K562 (cell line): ENCODE data around the gene ZNF584. TPM values are rescaled to one million over a fixed set of nuclear protein-coding genes. Genes with fewer than 3 reads are reported as not detected.

Experiments used
- BACH1 ChIP-seq: fragments of 200-800 bp; sonication (Bioruptor generic); IDR thresholded peaks from 2 replicates; pipeline ENCODE4 v1.6.1; 2016; ENCODE audit warnings: missing genetic modification characterization, missing compliant biosample characterization
- CXXC5 ChIP-seq: fragments of 250-450 bp; sonication (Bioruptor Pico); IDR thresholded peaks from 2 replicates; pipeline ENCODE4 v1.8.0; 2022; ENCODE audit warnings: inconsistent platforms, mild to moderate bottlenecking, moderate library complexity
- EGR1 ChIP-seq: fragments of 450-650 bp; conservative IDR thresholded peaks from 2 replicates; pipeline ENCODE4 v1.6.1; 2017; ENCODE audit warnings: mild to moderate bottlenecking
- EP300 ChIP-seq: IDR thresholded peaks from 2 replicates; pipeline ENCODE4 v1.6.1; 2012; ENCODE audit warnings: low read length, improper control_type of control experiment
- FOS ChIP-seq: IDR thresholded peaks from 3 replicates; pipeline ENCODE4 v1.6.1; 2011; ENCODE audit not compliant: insufficient read length; ENCODE audit errors: extremely low read depth
- GABPB1 ChIP-seq: sonication (generic); formaldehyde crosslinking; IDR thresholded peaks from 2 replicates; pipeline ENCODE4 v1.8.0; 2022; ENCODE audit warnings: mild to moderate bottlenecking, missing genetic modification reagents
- HCFC1 ChIP-seq: IDR thresholded peaks from 2 replicates; pipeline ENCODE4 v1.6.1; 2012; ENCODE audit warnings: low read depth, low read length, improper control_type of control experiment
- KAT7 ChIP-seq: sonication (generic); formaldehyde crosslinking; IDR thresholded peaks from 2 replicates; pipeline ENCODE4 v1.8.0; 2022; ENCODE audit warnings: missing genetic modification reagents, mild to moderate bottlenecking, borderline replicate concordance
- KDM4B ChIP-seq, 2 experiments: fragments of 450-650 bp in 1 of 2; sonication (generic) in 1 of 2; IDR thresholded peaks; 2 replicates each; pipeline ENCODE4 v1.6.1; 2016 to 2017; ENCODE audit warnings: borderline replicate concordance in 2 of 2, antibody characterized with exemption in 1 of 2, low read depth in 1 of 2, mild to moderate bottlenecking in 1 of 2
- NCOA6 ChIP-seq: fragments of 450-650 bp; IDR thresholded peaks from 2 replicates; pipeline ENCODE4 v1.6.1; 2017; ENCODE audit warnings: mild to moderate bottlenecking
- PBX2 ChIP-seq, 2 experiments: IDR thresholded peaks in 1 of 2; conservative IDR thresholded peaks in 1 of 2; 2 replicates each; pipeline ENCODE4 v1.6.1; 2016; ENCODE audit warnings: low read depth in 2 of 2, mild to moderate bottlenecking in 1 of 2, missing compliant biosample characterization in 1 of 2, missing genetic modification characterization in 1 of 2, moderate library complexity in 1 of 2
- POLR2AphosphoS2 ChIP-seq: IDR thresholded peaks from 2 replicates; pipeline ENCODE4 v1.6.1; 2012; ENCODE audit warnings: low read length, improper control_type of control experiment
- RBM25 ChIP-seq: fragments of 200-400 bp; formaldehyde crosslinking; IDR thresholded peaks from 2 replicates; pipeline ENCODE4 v1.6.1; 2018; ENCODE audit warnings: low read length, low read depth, moderate library complexity; ENCODE audit not compliant: severe bottlenecking
- SAP30 ChIP-seq: fragments of 200-600 bp; sonication (generic); IDR thresholded peaks from 2 replicates; pipeline ENCODE4 v1.6.1; 2012; ENCODE audit warnings: borderline replicate concordance, low read depth, mild to moderate bottlenecking, moderate library complexity, low read length, control low read depth, inconsistent platforms; ENCODE audit not compliant: insufficient read depth, poor library complexity, severe bottlenecking
- SIRT6 ChIP-seq: IDR thresholded peaks from one replicate; pipeline ENCODE4 v1.6.1; 2012; ENCODE audit warnings: low read depth, mild to moderate bottlenecking, control low read depth, inconsistent platforms, low read length, moderate library complexity
- USF2 ChIP-seq: sonication (generic); formaldehyde crosslinking; IDR thresholded peaks from 2 replicates; pipeline ENCODE4 v1.5.0; 2020; ENCODE audit warnings: missing genetic modification reagents
- ZBTB49 ChIP-seq: sonication (generic); formaldehyde crosslinking; IDR thresholded peaks from 2 replicates; pipeline ENCODE4 v1.8.0; 2022; ENCODE audit warnings: missing genetic modification reagents, mild to moderate bottlenecking, borderline replicate concordance
- polyA plus RNA-seq, 8 experiments: library from polyadenylated mRNA; depleted of rRNA in 4 of 8; stranded (reverse) in 5 of 8; unstranded in 3 of 8; fragments of >200 nt; fragmentation: Nextera tagmentation in 2 of 8; fragmentation: Illumina TruSeq in 1 of 8; extraction: Ambion mirVana in 2 of 8; extraction: Trizol in 1 of 8; gene quantifications; 2 replicates each; pipeline versions ENCODE4 v1.2.1 to v1.2.3, GENCODE V29; 2011 to 2014; ENCODE audit warnings: inconsistent platforms in 1 of 8, missing spikeins in 1 of 8
- total RNA-seq, 7 experiments: library from RNA; depleted of rRNA in 6 of 7; stranded (reverse); fragments of >200 nt in 6 of 7; fragmentation: Illumina TruSeq in 2 of 7; extraction: Trizol in 2 of 7; gene quantifications; 2 replicates each; pipeline versions ENCODE4 v1.2.1 to v1.2.3, GENCODE V29; 2011 to 2021; ENCODE audit warnings: low replicate concordance in 1 of 7
- TF ChIP-seq, protein P1 (sequence below), 2 experiments: IDR thresholded peaks; 2 replicates each; pipeline ENCODE4 v1.6.1; 2011; ENCODE audit warnings: borderline replicate concordance in 1 of 2, control low read depth in 1 of 2, low read depth in 1 of 2, low read length in 1 of 2, mild to moderate bottlenecking in 1 of 2, mixed read lengths in 1 of 2, moderate library complexity in 1 of 2; ENCODE audit not compliant: insufficient read depth in 1 of 2, insufficient read length in 1 of 2, poor library complexity in 1 of 2, severe bottlenecking in 1 of 2; ENCODE audit errors: extremely low read depth in 1 of 2

Gene ZNF584
- total and polyA plus RNA-seq, 9 of the 15 experiments (the other 6 are each of a cell fraction or from before 2014, with no cell fraction given): 5.8 to 43.4 (median 24.6) TPM

GRCh38 chr19:58466760-58467589 lies 58.5 kb downstream of the ZNF584 start, which contains the start of gene ZNF324 (continued):
- peak; percentile 74 for TF ChIP-seq RBM25
- peak; percentile 94 for TF ChIP-seq SAP30
- peak; percentile 74; the same call in 1 of the 2 replicates for TF ChIP-seq POLR2AphosphoS2
- TF ChIP-seq BACH1: no peak
- TF ChIP-seq ZBTB49: no peak
- peak; percentile 93 for TF ChIP-seq GABPB1 (CRISPR knock-in tag)
- TF ChIP-seq PBX2 (CRISPR knock-in tag; IDR thresholded peaks at IDR 0.05; ENCODE audit: low read depth): no peak
- TF ChIP-seq PBX2 (tag; conservative IDR thresholded peaks at IDR 0.05; ENCODE audit: low read depth): no peak
- TF ChIP-seq USF2 (CRISPR knock-in tag): peak; percentile 97
- peak; percentile 89 for TF ChIP-seq HCFC1
- TF ChIP-seq CXXC5: peak; percentile 97
- peak; percentile 46 for TF ChIP-seq FOS
- no peak for TF ChIP-seq SIRT6
- 0 out of 2 replicates have a peak, but pooled peaks have one; percentile 35 for TF ChIP-seq KAT7 (CRISPR knock-in tag)
- peak; percentile 56 for TF ChIP-seq EGR1
- TF ChIP-seq NCOA6: no peak; the same call in 1 of the 2 replicates
- TF ChIP-seq, protein P1, sequence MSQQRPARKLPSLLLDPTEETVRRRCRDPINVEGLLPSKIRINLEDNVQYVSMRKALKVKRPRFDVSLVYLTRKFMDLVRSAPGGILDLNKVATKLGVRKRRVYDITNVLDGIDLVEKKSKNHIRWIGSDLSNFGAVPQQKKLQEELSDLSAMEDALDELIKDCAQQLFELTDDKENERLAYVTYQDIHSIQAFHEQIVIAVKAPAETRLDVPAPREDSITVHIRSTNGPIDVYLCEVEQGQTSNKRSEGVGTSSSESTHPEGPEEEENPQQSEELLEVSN (IDR thresholded peaks at IDR 0.05; ENCODE audit: borderline replicate concordance in 1 of 2, extremely low read depth in 1 of 2, insufficient read depth in 1 of 2, insufficient read length in 1 of 2, low read depth in 1 of 2, low read length in 1 of 2, poor library complexity in 1 of 2, severe bottlenecking in 1 of 2): peak; percentile 50 to 64
- no peak for TF ChIP-seq EP300
- TF ChIP-seq KDM4B (IDR thresholded peaks at IDR 0.05; ENCODE audit: borderline replicate concordance in 2 of 2, low read depth in 1 of 2): peak in 1 of 2 experiments; percentile 33; a peak in 1 of 4 replicates
